GM21786 (cell line): Measurements from ENCODE around the gene MARK3.

Experiments
- ATAC-seq: cut with Tn5 transposase; IDR thresholded peaks from one replicate; pipeline ENCODE4 v1.9.1; 2021; ENCODE audit not compliant: unreplicated experiment

Gene MARK3

DNA sequence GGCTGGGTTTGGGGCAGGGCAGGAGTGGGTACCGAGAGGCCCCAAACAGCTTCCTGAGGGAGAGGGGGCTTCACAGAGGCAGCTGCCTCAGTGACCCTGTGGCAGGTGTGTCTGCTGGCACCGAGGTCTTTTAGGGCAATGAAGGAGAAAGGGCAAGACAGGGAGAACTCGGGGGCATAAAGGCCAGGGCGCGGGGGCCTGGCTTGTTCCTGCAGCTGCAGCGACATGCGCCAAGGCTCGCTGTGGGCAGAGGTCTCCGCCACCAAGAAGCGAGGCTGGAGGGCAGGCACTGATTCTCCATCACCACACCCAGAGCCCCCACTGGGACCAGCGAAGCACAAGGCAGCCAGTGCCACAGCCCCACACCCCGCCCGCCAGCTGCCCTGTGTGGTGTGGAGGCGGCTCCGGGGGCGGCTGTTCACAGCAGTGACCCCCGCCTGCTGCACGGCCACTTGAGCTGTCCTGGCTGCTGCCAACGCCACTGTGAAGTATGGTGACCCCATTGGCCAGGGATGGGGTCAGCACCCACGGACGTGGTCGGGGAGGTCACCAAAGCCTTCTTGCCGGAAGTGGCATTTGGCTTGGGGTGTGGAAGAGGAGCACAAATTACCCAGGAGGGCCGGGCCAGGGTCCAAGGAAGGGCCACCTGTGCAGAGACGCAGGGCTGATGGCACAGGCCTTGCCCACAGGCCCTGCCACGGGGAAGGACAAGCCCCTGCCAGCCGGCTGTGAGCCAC lies 160.9 kb downstream of the MARK3 start:
- ATAC-seq: no peak

- no peak for ATAC-seq
These were observed 161.6 kb downstream of the MARK3 start for GRCh38 chr14:103546652-103547454.

- ATAC-seq: no peak
These were observed 162.3 kb downstream of the MARK3 start for GRCh38 chr14:103547455-103547940.

- ATAC-seq: no peak
These were observed 162.8 kb downstream of the MARK3 start for GRCh38 chr14:103547941-103548462.

- no peak for ATAC-seq
These were observed 163.5 kb downstream of the MARK3 start for GRCh38 chr14:103548463-103549351.

- no peak for ATAC-seq
These were observed 164.4 kb downstream of the MARK3 start for GRCh38 chr14:103549361-103550311.

GRCh38 chr14:103550451-103551337 lies 165.5 kb downstream of the MARK3 start:
- no peak for ATAC-seq

DNA sequence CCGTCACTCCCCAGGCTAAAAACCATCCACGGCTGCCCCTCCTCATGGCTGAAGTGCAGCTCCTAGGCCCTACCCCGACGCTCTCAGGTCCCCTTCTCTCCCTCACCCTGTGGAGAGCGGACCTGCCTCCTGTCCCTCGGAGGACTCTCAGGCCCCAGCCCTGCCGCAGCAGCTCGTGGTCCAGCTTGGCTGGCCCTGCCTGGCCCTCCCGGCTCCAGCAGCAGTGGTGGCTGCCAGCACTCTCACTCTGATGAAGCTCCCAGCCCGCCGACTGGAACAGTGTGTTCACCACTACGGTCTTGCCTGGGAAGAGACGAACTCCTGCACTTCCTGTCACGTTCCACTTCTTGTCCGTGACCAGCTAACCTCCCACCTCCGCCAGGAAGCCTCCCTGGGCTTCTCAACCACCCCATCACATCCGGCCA lies 166.1 kb downstream of the MARK3 start:
- ATAC-seq: no peak

DNA sequence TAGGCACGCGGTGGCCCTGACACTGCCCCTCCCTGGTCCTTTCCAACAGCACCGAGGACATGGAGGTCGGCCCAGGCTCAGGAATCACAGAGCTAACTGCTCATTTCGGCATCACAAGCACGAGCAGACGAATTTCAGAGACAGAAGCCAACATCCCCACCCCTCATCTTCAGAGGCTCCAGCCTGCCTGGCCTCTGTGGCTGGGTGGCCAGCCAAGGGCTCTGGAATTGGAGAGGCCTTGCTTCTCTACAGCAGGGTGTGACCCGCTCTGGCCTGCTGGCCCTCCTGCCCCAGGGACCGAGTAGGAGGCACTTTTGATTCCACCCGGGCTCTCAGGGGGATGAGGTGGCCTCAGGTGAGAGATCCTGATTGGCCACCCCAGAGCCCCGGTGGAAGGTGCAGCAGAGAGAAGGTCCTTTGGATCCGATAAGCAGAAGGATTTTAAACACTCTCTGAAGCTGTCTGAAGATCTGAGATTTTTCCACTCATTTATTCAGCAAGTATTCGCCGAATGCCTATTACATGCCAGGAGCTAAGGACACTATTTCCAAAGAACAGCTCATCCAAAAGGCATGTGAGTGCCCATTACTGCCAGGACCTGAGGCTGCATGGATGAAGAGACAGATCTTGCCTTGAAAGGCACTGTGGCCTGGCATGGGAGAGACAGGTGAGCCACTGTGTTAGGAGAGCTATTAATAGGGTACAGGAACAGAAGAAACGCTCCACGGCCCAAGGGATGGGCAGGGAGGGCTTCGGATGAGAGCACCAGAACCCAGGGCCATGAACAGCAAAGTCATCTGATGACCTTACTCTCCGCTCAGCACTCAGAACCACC lies 167.0 kb downstream of the MARK3 start:
- no peak for ATAC-seq

DNA sequence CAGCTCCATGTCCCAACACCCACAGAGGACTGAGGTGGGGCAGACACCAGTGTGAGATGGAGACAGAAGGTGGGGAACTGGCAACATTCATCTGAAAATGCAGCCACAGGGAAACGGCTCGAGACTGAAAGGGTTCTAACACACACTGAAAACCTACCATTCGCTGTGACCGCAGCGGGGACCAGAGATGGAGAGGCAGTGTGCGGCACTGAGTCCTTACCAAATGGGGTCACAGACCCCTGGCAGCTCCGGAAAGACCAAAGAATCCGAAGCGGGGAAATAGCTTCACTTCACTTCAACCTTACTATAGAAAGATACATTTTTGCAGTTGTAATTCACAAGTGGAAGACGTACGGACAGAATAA lies 167.6 kb downstream of the MARK3 start:
- ATAC-seq: no peak
